Caco-2 (cell line): ENCODE results near the gene CTDNEP1. TPM values are rescaled to one million over a fixed set of nuclear protein-coding genes. Genes with fewer than 3 reads are reported as not detected.

Source experiments
- BruUV-seq: library from RNA; stranded (reverse); fragments of 400-500 nt; replicated peaks from 2 replicates; lab custom pipeline; 2021; lab: Mats Ljungman, UMichigan
- CTCF ChIA-PET: fragments of 300-600 bp; sonication (Branson Sonifier 250); formaldehyde crosslinking; loops from one replicate; lab custom pipeline; 2022; ENCODE audit warnings: antibody characterized with exemption; lab: Charles Lee
- POLR2A ChIA-PET: fragments of 300-600 bp; sonication (Branson Sonifier 250); formaldehyde crosslinking; loops from one replicate; lab custom pipeline; 2022; ENCODE audit warnings: antibody characterized with exemption; lab: Charles Lee
- DNase-seq, 2 experiments: peaks; one replicate each; pipeline versions ENCODE4 v3.0.0 to v3.0.0-alpha.2; 2020 to 2022
- H3K27me3 ChIP-seq: replicated peaks from 2 replicates; pipeline ENCODE4 v1.6.0; 2011; ENCODE audit warnings: low read length; ENCODE audit not compliant: control insufficient read depth, insufficient read depth
- H3K36me3 ChIP-seq: 2 replicates; pipeline ENCODE4 v1.5.1; 2011; ENCODE audit warnings: low read length; ENCODE audit not compliant: control insufficient read depth, insufficient read depth
- H3K4me1 ChIP-seq: fragments of 250-450 bp; sonication (Bioruptor Pico); 2 replicates; pipeline ENCODE4 v1.5.1; 2020; ENCODE audit warnings: mild to moderate bottlenecking
- H3K4me3 ChIP-seq: 2 replicates; pipeline ENCODE4 v1.5.1; 2011; ENCODE audit warnings: low read depth, mild to moderate bottlenecking, control low read depth, low read length
- H3K9me3 ChIP-seq: fragments of 250-450 bp; sonication (Bioruptor Pico); 2 replicates; pipeline ENCODE4 v1.5.1; 2020; ENCODE audit warnings: mild to moderate bottlenecking, moderate library complexity
- H3K27ac Mint-ChIP-seq: one replicate; pipeline ENCODE4 v1.8.0; 2022; ENCODE audit warnings: mixed read lengths; ENCODE audit not compliant: unreplicated experiment
- H3K27me3 Mint-ChIP-seq: one replicate; pipeline ENCODE4 v1.8.0; 2022; ENCODE audit warnings: mixed read lengths; ENCODE audit not compliant: insufficient read depth, unreplicated experiment
- H3K36me3 Mint-ChIP-seq: one replicate; pipeline ENCODE4 v1.8.0; 2022; ENCODE audit warnings: mild to moderate bottlenecking, mixed read lengths; ENCODE audit not compliant: insufficient read depth, unreplicated experiment
- H3K4me1 Mint-ChIP-seq: one replicate; pipeline ENCODE4 v1.8.0; 2022; ENCODE audit warnings: low read depth, mixed read lengths; ENCODE audit not compliant: unreplicated experiment
- H3K4me3 Mint-ChIP-seq: one replicate; pipeline ENCODE4 v1.8.0; 2022; ENCODE audit warnings: mild to moderate bottlenecking, moderate library complexity, mixed read lengths; ENCODE audit not compliant: unreplicated experiment
- H3K9me3 Mint-ChIP-seq: one replicate; pipeline ENCODE4 v1.8.0; 2022; ENCODE audit warnings: mixed read lengths; ENCODE audit not compliant: unreplicated experiment
- intact Hi-C: fragments of 100-400 bp; cut with micrococcal nuclease; formaldehyde crosslinking; loops from one replicate; pipeline ENCODE4 v1.10.0; 2022; ENCODE audit not compliant: unreplicated experiment
- total RNA-seq: library from RNA; stranded (reverse); gene quantifications from 2 replicates; pipeline ENCODE4 v1.2.3, GENCODE V29; 2022
- TF ChIP-seq, protein P1 (sequence below), 2 experiments: fragments of 200-600 bp in 1 of 2; IDR thresholded peaks; 1 replicate in 1 of 2; 2 replicates in 1 of 2; pipeline versions ENCODE4 v1.5.1 to v1.8.0; 2011 to 2022; ENCODE audit warnings: antibody characterized with exemption in 1 of 2, control low read depth in 1 of 2, inconsistent platforms in 1 of 2, low read depth in 1 of 2, low read length in 1 of 2, mild to moderate bottlenecking in 1 of 2, moderate library complexity in 1 of 2; ENCODE audit not compliant: insufficient read depth in 1 of 2, severe bottlenecking in 1 of 2, unreplicated experiment in 1 of 2

Gene CTDNEP1
- total RNA-seq, 1 experiment from 2014 or later: 71.1 TPM

GRCh38 chr17:7281074-7281952 is 29.8 kb upstream of the CTDNEP1 start, which contains the start of gene SLC2A4:
Gene SLC2A4, plus strand, starts transcription at chr17:7281718. Its CDS starts 217 bp downstream, at chr17:7281935.
- H3K27me3 ChIP-seq: no peaks in the 10 kb centered on the region
- no TSS peak for BruUV-seq
- peak within 1 kb of the TSS; percentile 85 for H3K4me3 Mint-ChIP-seq
- H3K36me3 ChIP-seq: no peaks in the 10 kb centered on the region
- peaks cover 8% of the 10 kb centered on the region for H3K4me1 Mint-ChIP-seq
- H3K27me3 Mint-ChIP-seq: no peaks in the 10 kb centered on the region
- CTCF ChIA-PET: interaction anchor here (0.6 to 1.8 kb wide), 9 partner anchors 11 to 603 kb away, joined by 3 to 20 read pairs (median 6); partner anchors contain the start of gene ATP1B2
- TF ChIP-seq, protein P1, sequence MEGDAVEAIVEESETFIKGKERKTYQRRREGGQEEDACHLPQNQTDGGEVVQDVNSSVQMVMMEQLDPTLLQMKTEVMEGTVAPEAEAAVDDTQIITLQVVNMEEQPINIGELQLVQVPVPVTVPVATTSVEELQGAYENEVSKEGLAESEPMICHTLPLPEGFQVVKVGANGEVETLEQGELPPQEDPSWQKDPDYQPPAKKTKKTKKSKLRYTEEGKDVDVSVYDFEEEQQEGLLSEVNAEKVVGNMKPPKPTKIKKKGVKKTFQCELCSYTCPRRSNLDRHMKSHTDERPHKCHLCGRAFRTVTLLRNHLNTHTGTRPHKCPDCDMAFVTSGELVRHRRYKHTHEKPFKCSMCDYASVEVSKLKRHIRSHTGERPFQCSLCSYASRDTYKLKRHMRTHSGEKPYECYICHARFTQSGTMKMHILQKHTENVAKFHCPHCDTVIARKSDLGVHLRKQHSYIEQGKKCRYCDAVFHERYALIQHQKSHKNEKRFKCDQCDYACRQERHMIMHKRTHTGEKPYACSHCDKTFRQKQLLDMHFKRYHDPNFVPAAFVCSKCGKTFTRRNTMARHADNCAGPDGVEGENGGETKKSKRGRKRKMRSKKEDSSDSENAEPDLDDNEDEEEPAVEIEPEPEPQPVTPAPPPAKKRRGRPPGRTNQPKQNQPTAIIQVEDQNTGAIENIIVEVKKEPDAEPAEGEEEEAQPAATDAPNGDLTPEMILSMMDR (IDR thresholded peaks at IDR 0.05; ENCODE audit: insufficient read depth in 1 of 2, low read depth in 1 of 2, low read length in 1 of 2, severe bottlenecking in 1 of 2, unreplicated experiment in 1 of 2): no peak
- DNase-seq: peak; percentile 91 to 92
- intact Hi-C loops: loop anchor here (1.0 kb wide), 1 partner anchor 13 kb away; the partner anchor contains the start of gene YBX2
- H3K9me3 Mint-ChIP-seq: no peaks in the 10 kb centered on the region
- peaks cover 5% of the 10 kb centered on the region for H3K36me3 Mint-ChIP-seq
- H3K4me1 ChIP-seq: peaks cover 3% of the 10 kb centered on the region; the same call in 1 of the 2 replicates
- peak within 1 kb of the TSS; percentile 54 for H3K4me3 ChIP-seq
- POLR2A ChIA-PET: interaction anchor here (0.6 to 1.5 kb wide), 5 partner anchors 10 to 279 kb away, joined by 3 to 5 read pairs (median 3); partner anchors contain the start of gene TMEM256
- H3K27ac Mint-ChIP-seq: peak within 1 kb of the TSS; percentile 85
- H3K9me3 ChIP-seq: no peaks in the 10 kb centered on the region

GRCh38 chr17:7280519-7281073 is 29.1 kb upstream of the CTDNEP1 start:
- ChIA-PET CTCF (interaction anchor here (0.7 to 1.8 kb wide), 5 partner anchors 11 to 370 kb away, joined by 3 to 20 read pairs (median 6); partner anchors contain the start of gene ATP1B2), POLR2A (interaction anchor here (0.8 to 1.5 kb wide), 3 partner anchors 11 to 124 kb away, joined by 3 to 5 read pairs (median 3); partner anchors contain the start of gene TMEM256)
- Mint-ChIP-seq H3K4me3 (peak overlapping the region; percentile 85), H3K27me3 (no peaks in the 10 kb centered on the region), H3K9me3 (no peaks in the 10 kb centered on the region), H3K4me1 (peaks cover 8% of the 10 kb centered on the region), H3K27ac (peak overlapping the region; percentile 85), H3K36me3 (peaks cover 5% of the 10 kb centered on the region)
- Histone ChIP-seq H3K9me3 (no peaks in the 10 kb centered on the region), H3K4me1 (peaks cover 3% of the 10 kb centered on the region; the same call in 1 of the 2 replicates), H3K27me3 (no peaks in the 10 kb centered on the region), H3K36me3 (no peaks in the 10 kb centered on the region), H3K4me3 (peak overlapping the region; percentile 38)
- intact Hi-C loops: loop anchor here (1.0 kb wide), 2 partner anchors 14 to 65 kb away; partner anchors contain the start of gene YBX2
- no TSS peak for BruUV-seq
- peak; percentile 67 to 81 for DNase-seq
- TF ChIP-seq, protein P1 (IDR thresholded peaks at IDR 0.05; ENCODE audit: insufficient read depth in 1 of 2, low read depth in 1 of 2, low read length in 1 of 2, severe bottlenecking in 1 of 2, unreplicated experiment in 1 of 2): peak; percentile 59 to 68

GRCh38 chr17:7279448-7279847 is 27.9 kb upstream of the CTDNEP1 start:
- intact Hi-C loops: no loop called here
- DNase-seq: no peak
- ChIA-PET CTCF (no interaction called here), POLR2A (no interaction called here)
- TF ChIP-seq, protein P1 (IDR thresholded peaks at IDR 0.05; ENCODE audit: insufficient read depth in 1 of 2, low read depth in 1 of 2, low read length in 1 of 2, severe bottlenecking in 1 of 2, unreplicated experiment in 1 of 2): no peak
- peaks cover 5% of the 10 kb centered on the region for H3K36me3 Mint-ChIP-seq
- H3K4me1 Mint-ChIP-seq: peaks cover 8% of the 10 kb centered on the region
- Histone ChIP-seq H3K9me3 (no peaks in the 10 kb centered on the region), H3K27me3 (no peaks in the 10 kb centered on the region), H3K4me3 (no peak overlapping the region), H3K36me3 (no peaks in the 10 kb centered on the region), H3K4me1 (peaks cover 3% of the 10 kb centered on the region; the same call in 1 of the 2 replicates)
- BruUV-seq: no TSS peak
- H3K9me3 Mint-ChIP-seq: no peaks in the 10 kb centered on the region
- no peak overlapping the region for H3K27ac Mint-ChIP-seq
- no peaks in the 10 kb centered on the region for H3K27me3 Mint-ChIP-seq
- no peak overlapping the region for H3K4me3 Mint-ChIP-seq
